Measurements from ENCODE around the gene EHD1. TPM values are rescaled to one million over a fixed set of nuclear protein-coding genes. Genes with fewer than 3 reads are reported as not detected.

EHD1 gene
- total and polyA plus RNA-seq, 9 of the 15 experiments (the other 6 are each of a cell fraction or from before 2014, with no cell fraction given) = 0.46 to 65.0 (median 16.4) TPM

GRCh38 chr11:64884019-64884418 lies 5.6 kb upstream of the EHD1 start (continued):
- no peak for TF ChIP-seq ZNF318 (IDR thresholded peaks at IDR 0.05; ENCODE audit: borderline replicate concordance in 1 of 2, low read depth in 1 of 2)
- no peak for TF ChIP-seq ZNF764 (CRISPR knock-in tag; IDR thresholded peaks at IDR 0.05; ENCODE audit: low read depth)
- no peak for TF ChIP-seq PCBP2 (IDR thresholded peaks at IDR 0.05; ENCODE audit: low read depth, low read length, poor library complexity, severe bottlenecking)
- TF ChIP-seq RB1 (IDR thresholded peaks at IDR 0.05; ENCODE audit: low read depth) = no peak
- TF ChIP-seq NFE2L1 (tag; IDR thresholded peaks at IDR 0.05; ENCODE audit: borderline replicate concordance, low read depth) = no peak

Measured in K562 (cell line).